BJ (cell line): ENCODE measurements around the gene BEST1. TPM values are rescaled to one million over a fixed set of nuclear protein-coding genes. Genes with fewer than 3 reads are reported as not detected.

ENCODE experiments used
- CTCF ChIA-PET: fragments of 350-600 bp; formaldehyde crosslinking; extraction: SDS; loops from one replicate; lab custom pipeline; 2021; ENCODE audit warnings: antibody characterized with exemption, inconsistent platforms; lab: Yijun Ruan, JAX
- POLR2A ChIA-PET: fragments of 300-600 bp; sonication (Branson Sonifier 250); formaldehyde crosslinking; extraction: SDS; loops from one replicate; lab custom pipeline; 2021; ENCODE audit warnings: antibody characterized with exemption; lab: Charles Lee
- DNase-seq: peaks from one replicate; pipeline ENCODE4 v3.0.0-alpha.2; 2011; ENCODE audit warnings: low read depth
- H3K27me3 ChIP-seq: 2 replicates; pipeline ENCODE4 v1.6.0; 2011; ENCODE audit warnings: low read length; ENCODE audit not compliant: control insufficient read depth, insufficient read depth
- H3K36me3 ChIP-seq: 2 replicates; pipeline ENCODE4 v1.5.1; 2011; ENCODE audit warnings: low read length; ENCODE audit not compliant: control insufficient read depth, insufficient read depth
- H3K4me3 ChIP-seq: 2 replicates; pipeline ENCODE4 v1.5.1; 2011; ENCODE audit warnings: low read depth, mild to moderate bottlenecking, control low read depth, low read length
- polyA plus RNA-seq: library from polyadenylated mRNA; depleted of rRNA; stranded (reverse); fragments of >200 nt; gene quantifications from 2 replicates; pipeline ENCODE4 v1.2.3, GENCODE V29; 2011
- TF ChIP-seq, protein P1 (sequence below): IDR thresholded peaks from 2 replicates; pipeline ENCODE4 v1.5.1; 2011; ENCODE audit warnings: low read depth, mild to moderate bottlenecking, control low read depth, inconsistent platforms, low read length, moderate library complexity; ENCODE audit not compliant: insufficient read depth

Gene BEST1
- polyA plus RNA-seq, 1 experiment: 6.4 TPM

DNA sequence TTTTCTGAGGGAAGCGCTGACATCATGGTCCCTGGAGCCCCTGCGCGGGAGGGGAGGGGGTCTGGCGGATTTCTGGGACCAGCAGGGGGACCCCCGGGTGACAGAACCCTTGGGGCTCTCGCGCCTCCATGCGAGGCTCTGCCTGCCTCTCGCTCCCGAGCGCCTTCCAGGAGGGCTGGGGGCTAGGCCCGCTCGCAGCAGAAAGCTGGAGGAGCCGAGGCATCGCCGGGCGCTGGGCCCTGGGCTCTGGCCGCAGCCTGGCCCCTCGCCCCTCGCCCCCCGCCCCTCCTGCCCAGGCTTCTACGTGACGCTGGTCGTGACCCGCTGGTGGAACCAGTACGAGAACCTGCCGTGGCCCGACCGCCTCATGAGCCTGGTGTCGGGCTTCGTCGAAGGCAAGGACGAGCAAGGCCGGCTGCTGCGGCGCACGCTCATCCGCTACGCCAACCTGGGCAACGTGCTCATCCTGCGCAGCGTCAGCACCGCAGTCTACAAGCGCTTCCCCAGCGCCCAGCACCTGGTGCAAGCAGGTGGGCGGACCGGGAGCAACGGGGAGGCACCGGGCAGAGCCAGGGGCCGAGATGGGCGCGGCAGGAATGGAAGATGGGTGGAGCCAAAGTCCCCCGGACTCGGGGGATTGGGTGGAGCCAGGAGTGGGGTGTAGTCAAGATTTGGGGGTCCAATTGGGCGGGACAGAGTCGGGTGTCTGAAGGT is 5.4 kb downstream of the BEST1 start:
- CTCF ChIA-PET: interaction anchor here (0.9 to 3.8 kb wide), 5 partner anchors 56 to 158 kb away, joined by 3 to 21 read pairs (median 9); no protein-coding TSS in a partner anchor
- TF ChIP-seq, protein P1, sequence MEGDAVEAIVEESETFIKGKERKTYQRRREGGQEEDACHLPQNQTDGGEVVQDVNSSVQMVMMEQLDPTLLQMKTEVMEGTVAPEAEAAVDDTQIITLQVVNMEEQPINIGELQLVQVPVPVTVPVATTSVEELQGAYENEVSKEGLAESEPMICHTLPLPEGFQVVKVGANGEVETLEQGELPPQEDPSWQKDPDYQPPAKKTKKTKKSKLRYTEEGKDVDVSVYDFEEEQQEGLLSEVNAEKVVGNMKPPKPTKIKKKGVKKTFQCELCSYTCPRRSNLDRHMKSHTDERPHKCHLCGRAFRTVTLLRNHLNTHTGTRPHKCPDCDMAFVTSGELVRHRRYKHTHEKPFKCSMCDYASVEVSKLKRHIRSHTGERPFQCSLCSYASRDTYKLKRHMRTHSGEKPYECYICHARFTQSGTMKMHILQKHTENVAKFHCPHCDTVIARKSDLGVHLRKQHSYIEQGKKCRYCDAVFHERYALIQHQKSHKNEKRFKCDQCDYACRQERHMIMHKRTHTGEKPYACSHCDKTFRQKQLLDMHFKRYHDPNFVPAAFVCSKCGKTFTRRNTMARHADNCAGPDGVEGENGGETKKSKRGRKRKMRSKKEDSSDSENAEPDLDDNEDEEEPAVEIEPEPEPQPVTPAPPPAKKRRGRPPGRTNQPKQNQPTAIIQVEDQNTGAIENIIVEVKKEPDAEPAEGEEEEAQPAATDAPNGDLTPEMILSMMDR: no peak
- Histone ChIP-seq H3K4me3 (peak overlapping the region; percentile 47), H3K36me3 (peaks cover 9% of the 10 kb centered on the region), H3K27me3 (no peaks in the 10 kb centered on the region)
- POLR2A ChIA-PET: no interaction called here
- DNase-seq: no peak

- Histone ChIP-seq H3K4me3 (no peak overlapping the region), H3K36me3 (peaks cover 9% of the 10 kb centered on the region), H3K27me3 (no peaks in the 10 kb centered on the region)
- ChIA-PET POLR2A (no interaction called here), CTCF (interaction anchor here (2.1 to 3.2 kb wide), 2 partner anchors 58 to 125 kb away, joined by 11 to 13 read pairs; no protein-coding TSS in a partner anchor)
- DNase-seq: no peak
- TF ChIP-seq, protein P1: no peak
Measured at GRCh38 chr11:61956191-61957020, 6.3 kb downstream of the BEST1 start.

DNA sequence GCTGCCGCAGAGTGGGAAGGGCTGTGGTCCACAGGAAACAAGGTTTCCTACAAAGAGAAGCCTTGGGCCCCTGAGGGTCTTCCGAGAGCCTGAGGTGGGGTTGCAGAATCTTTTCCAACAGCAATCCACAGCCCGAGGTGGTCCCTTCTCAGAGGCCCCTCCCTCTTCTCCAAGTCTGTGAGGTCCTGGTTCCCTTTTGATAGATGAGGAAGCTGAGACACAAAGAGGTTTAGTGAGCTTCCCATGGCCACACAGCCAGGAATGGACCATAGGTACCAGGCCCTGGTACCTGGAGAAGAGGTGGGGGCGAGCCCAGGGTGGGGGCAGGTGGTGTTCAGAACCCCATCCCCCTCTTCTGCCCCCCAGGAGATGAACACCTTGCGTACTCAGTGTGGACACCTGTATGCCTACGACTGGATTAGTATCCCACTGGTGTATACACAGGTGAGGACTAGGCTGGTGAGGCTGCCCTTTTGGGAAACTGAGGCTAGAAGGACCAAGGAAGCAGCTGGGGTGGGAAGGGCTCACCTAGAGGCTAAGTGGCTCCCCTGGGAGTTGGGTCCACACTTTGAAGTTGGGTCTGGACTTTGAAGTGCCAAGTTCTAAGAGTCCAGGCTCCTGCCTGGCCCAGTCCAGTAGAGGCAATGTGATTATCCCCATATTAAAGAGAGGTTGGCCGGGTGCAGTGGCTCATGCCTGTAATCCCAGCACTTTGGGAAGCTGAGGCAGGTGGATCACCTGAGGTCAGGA is 7.0 kb downstream of the BEST1 start:
- ChIA-PET POLR2A (no interaction called here), CTCF (interaction anchor here (2.1 to 3.2 kb wide), 2 partner anchors 58 to 125 kb away, joined by 11 to 13 read pairs; no protein-coding TSS in a partner anchor)
- TF ChIP-seq, protein P1: no peak
- Histone ChIP-seq H3K27me3 (no peaks in the 10 kb centered on the region), H3K36me3 (peaks cover 9% of the 10 kb centered on the region), H3K4me3 (no peak overlapping the region)
- DNase-seq: no peak

GRCh38 chr11:61958590-61958989 is 8.4 kb downstream of the BEST1 start:
- Histone ChIP-seq H3K4me3 (no peak overlapping the region), H3K27me3 (no peaks in the 10 kb centered on the region), H3K36me3 (peaks cover 11% of the 10 kb centered on the region)
- TF ChIP-seq, protein P1: no peak
- DNase-seq: no peak
- ChIA-PET POLR2A (no interaction called here), CTCF (interaction anchor here (2.1 to 3.2 kb wide), 2 partner anchors 60 to 123 kb away, joined by 11 to 13 read pairs; no protein-coding TSS in a partner anchor)
